ENCODE results near the gene CCR3. TPM values are rescaled to one million over a fixed set of nuclear protein-coding genes. Genes with fewer than 3 reads are reported as not detected.
"Not testable (repeated sequence)": the region's sequence is repeated elsewhere in the genome, so short reads cannot be mapped to it uniquely, and the experiment has no call there.

Gene CCR3
- not detected for total RNA-seq
- long read RNA-seq, result 0 reads

DNA sequence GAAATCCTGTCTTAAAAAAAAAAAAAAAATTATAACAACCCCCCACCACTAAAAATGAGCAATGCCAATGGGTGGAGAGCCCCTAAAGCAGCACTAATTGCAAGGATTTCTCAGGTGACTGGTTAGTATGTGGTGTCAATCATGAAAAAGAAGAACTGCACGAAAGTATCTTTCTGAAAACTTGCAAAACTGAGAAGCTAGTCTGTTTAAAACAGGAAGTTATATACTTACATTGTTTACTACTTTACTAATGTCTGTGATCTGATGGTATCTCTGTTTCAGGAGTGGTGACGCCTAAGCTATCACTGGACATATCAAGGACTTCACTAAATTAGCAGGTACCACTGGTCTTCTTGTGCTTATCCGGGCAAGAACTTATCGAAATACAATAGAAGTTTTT is at the start of gene CCR3:
TSS of gene CCR3 (plus strand) at position 341 of the 400 bp plus-strand sequence. CDS start 22,699 bp downstream, outside the sequence.
- DNase-seq (ENCODE audit: low spot score), result no peak
- intact Hi-C loops (cut with DNase I), result no loop called here

DNA sequence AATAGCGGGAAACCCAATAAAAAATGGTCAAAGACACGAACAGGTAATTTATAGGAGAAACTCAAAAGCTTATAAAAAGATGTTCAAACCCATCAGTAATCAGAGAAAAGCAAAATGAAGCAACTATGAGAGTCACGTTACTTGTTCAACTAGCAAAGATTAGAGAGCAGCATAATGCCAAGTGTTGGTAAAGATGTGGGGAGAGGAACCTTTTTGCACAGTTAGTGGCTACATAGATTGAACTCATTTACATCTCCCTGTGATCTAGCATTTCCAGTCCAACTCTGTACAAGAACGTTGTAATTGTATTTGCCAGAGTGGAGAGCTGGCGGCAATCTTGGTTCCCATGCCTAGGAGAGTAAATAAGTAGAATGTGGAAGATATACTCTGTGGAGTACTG is 49.3 kb upstream of the CCR3 start:
- no peak for DNase-seq (ENCODE audit: low spot score)
- intact Hi-C loops (cut with DNase I), result no loop called here

DNA sequence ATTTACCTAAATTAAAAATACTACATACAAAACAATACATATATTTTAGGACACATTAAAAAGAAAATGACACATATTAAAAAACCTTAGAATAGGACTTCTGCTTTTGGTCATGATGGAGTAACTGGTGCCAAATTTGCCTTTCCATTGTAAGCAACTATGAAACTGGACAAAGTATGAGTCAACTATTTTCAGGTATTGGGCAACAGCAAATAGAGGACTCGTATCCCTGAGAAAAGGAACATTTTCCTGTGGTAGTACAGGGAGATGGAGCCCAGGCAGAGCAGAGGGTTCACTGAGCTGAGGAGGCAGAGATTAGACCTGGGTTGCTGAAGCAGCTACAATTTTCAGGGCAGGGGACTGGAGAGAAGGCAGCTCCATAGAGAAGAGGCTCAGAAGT is 48.8 kb upstream of the CCR3 start:
- intact Hi-C loops (cut with DNase I), result no loop called here
- no peak for DNase-seq (ENCODE audit: low spot score)

- no peak for DNase-seq (ENCODE audit: low spot score)
- intact Hi-C loops (cut with DNase I), result no loop called here
Observed at GRCh38 chr3:46194868-46195553, 47.2 kb upstream of the CCR3 start.

GRCh38 chr3:46196261-46196957 is 45.9 kb upstream of the CCR3 start:
- intact Hi-C loops (cut with DNase I), result no loop called here
- DNase-seq (ENCODE audit: low spot score), result no peak

DNA sequence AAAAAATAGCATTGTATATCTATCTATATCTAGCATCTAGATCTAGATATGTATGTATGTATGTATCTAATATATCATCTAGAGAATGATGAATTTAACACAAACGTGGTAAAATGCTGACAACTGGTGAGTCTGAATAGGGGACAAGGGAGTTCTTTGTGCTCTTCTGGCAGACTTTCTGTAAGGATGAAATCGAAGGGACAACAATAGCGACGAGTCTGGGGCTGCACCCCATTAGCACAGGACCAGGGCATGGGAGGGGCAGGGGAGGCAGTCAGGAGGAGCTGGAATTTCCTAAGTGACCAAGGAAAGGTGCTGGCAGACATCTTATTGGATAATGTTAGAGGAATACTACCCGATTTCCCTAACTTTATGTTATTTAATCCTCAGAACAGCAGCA is 42.0 kb upstream of the CCR3 start:
- no peak for DNase-seq (ENCODE audit: low spot score)
- intact Hi-C loops (cut with DNase I), result no loop called here

- intact Hi-C loops (cut with DNase I), result no loop called here
- no peak for DNase-seq (ENCODE audit: low spot score)
Observed at GRCh38 chr3:46200790-46201189, 41.5 kb upstream of the CCR3 start.

DNA sequence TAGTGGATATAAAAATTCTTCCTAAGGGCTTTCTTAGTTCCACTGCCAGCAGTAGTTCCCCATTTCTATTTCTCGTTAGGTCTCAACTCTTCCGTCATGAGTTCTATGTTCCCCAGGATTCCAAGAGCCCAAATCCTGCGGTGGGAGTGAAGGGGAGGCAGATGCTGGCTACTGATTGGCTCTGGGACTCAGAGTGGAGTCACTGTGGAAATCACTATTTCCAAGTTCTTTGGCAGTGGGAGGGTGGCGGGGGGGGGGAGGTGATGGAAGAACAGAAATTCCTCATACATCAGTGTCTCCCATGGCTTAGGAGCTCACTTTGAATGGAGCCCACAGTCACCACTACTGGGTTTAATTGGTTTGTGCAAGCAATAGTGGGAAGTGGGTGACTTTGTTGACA is 39.7 kb upstream of the CCR3 start:
- no peak for DNase-seq (ENCODE audit: low spot score)
- intact Hi-C loops (cut with DNase I), result no loop called here

DNA sequence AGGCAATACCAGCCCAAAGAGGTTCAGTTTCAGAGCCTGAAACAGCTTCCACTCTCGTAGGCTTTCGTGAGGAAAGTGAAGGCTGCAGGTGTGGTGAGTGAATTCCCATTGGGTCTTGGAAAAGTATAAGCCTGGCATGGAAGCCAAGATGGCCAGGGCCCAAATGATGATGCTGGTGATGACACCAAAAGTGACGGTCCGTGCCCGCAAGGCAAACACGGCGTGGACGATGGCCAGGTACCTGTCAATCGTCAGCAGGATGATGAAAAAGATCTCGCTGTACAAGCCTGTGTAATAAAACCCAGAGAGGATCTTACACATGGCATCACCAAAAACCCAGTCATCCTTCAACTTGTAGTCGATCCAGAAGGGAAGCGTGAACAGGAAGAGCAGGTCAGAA is 38.6 kb upstream of the CCR3 start:
- no peak for DNase-seq (ENCODE audit: low spot score)
- intact Hi-C loops (cut with DNase I), result no loop called here

- intact Hi-C loops (cut with DNase I), result no loop called here
- DNase-seq (ENCODE audit: low spot score), result no peak
Observed at GRCh38 chr3:46205286-46205960, 36.8 kb upstream of the CCR3 start.

DNA sequence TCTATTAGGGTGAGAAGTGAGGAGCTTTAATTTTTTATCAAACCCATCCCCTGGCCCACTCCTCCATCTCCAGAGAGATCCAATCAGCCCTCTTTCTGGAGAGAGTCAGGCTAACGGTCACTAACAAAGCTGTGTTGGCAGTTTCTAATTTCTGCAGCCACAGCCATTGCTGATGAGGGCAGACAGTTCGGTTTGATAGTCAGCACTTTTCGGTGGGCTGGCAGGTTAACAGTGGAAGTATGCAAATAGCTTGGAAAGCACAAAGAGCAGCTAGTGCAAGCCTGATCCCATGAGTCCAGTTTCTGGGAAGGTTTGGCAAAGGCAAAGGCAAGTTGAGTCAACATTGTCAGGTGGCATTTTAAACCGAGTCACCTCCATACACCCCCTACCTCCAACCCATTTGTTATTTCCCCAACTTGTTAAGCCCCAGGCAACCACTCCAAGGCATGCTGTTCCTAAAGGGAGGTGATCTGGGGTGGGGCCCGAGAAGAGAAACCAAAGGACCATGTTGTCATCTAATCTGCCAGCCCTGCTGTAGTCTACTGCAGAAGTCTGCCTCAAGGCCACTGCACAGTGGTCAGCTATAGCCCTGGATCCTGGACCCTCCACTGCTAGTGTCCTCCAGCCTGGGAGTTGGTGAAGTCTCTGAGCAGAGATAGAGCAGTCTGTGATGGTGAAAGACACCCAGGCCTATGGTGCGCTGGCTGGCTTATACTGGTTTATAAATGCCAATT is 35.8 kb upstream of the CCR3 start:
- intact Hi-C loops (cut with DNase I), result no loop called here

DNA sequence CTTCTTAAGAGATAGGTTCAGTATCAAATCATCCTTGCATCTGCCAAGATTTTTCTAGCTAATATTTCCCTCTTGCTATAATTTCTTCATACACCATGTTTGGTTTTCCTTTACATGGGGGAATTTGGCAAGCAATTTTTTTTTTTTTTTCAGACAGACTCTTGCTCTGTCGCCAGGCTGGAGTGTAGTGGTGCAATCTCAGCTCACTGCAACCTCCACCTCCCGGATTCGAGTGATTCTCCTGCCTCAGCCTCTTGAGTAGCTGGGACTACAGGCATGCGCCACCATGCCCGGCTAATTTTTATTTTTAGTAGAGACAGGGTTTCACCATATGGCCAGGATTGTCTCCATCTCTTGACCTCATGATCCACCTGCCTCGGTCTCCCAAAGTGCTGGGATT is 34.7 kb upstream of the CCR3 start:
- DNase-seq (ENCODE audit: low spot score); intact Hi-C loops (cut with DNase I): not testable (repeated sequence)

More for the DNA sequence above, 35.8 kb upstream of the CCR3 start:
- no peak for DNase-seq (ENCODE audit: low spot score)

- intact Hi-C loops (cut with DNase I), result no loop called here
Observed at GRCh38 chr3:46208167-46208704, 34.0 kb upstream of the CCR3 start, which contains the start of gene CCR1. TSS of gene CCR1 (minus strand) at chr3:46208313. CDS start at chr3:46204313, 4,000 bp downstream.

GRCh38 chr3:46209053-46209452 is 33.2 kb upstream of the CCR3 start:
- no peak for DNase-seq (ENCODE audit: low spot score)
- intact Hi-C loops (cut with DNase I), result no loop called here

More at GRCh38 chr3:46208167-46208704, 34.0 kb upstream of the CCR3 start, which contains the start of gene CCR1:
- no peak for DNase-seq (ENCODE audit: low spot score)

DNA sequence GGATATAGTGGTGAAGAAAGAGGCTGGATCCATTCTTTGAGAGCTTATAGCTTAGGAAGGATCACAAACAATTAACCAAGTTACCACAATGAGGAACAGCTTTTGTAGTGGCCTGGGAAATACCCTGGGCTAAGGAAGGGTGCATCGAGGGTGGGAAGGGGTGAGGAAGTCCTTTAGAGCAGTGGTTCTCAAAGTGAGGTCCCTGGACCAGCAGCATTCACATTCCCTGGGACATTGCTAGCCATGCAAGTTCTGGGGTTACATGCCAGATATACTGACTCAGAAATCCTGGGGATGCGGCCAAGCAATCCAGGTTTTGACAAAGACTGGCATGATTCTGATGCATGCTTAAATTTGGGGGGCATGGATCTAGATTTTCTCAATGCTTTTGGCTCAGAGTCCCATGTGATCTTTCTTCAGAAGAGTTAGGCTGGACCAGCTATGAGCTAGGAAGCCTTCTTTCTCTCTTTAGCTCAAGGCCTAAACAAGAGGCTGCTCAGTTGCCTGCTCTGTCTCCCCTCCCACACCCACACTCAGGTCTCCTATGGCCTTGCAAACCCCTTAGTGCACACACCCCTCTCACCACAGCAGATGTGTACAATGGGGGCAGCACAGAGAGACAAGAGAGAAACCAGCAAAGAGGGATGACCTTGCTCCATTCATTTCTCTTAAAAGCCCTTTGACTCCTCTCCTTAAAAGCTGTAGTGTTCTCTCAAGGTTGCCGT is 32.4 kb upstream of the CCR3 start:
- no peak for DNase-seq (ENCODE audit: low spot score)
- intact Hi-C loops (cut with DNase I), result no loop called here

- DNase-seq (ENCODE audit: low spot score), result no peak
- intact Hi-C loops (cut with DNase I), result no loop called here
Observed at GRCh38 chr3:46212101-46212500, 30.2 kb upstream of the CCR3 start.

DNA sequence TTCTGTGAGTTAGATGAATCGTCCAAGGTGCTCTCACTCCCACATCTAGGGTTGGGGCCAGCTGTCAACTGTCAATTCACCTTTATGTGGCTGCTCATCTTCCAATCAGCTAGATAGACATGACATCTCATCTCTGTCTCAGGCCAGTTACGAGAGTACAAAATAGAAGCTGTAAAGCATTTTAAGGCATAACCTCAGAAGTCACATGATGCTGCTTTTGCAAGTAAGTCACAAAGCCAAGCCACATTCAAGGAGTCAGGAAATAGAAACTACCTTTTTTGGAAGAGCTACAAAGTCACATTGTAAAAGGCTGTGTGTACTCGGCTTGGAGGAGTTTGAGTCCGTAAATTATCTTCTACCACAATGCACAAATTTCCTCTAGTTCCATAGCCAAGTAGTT is 29.1 kb upstream of the CCR3 start:
- intact Hi-C loops (cut with DNase I), result no loop called here
- DNase-seq (ENCODE audit: low spot score), result no peak

DNA sequence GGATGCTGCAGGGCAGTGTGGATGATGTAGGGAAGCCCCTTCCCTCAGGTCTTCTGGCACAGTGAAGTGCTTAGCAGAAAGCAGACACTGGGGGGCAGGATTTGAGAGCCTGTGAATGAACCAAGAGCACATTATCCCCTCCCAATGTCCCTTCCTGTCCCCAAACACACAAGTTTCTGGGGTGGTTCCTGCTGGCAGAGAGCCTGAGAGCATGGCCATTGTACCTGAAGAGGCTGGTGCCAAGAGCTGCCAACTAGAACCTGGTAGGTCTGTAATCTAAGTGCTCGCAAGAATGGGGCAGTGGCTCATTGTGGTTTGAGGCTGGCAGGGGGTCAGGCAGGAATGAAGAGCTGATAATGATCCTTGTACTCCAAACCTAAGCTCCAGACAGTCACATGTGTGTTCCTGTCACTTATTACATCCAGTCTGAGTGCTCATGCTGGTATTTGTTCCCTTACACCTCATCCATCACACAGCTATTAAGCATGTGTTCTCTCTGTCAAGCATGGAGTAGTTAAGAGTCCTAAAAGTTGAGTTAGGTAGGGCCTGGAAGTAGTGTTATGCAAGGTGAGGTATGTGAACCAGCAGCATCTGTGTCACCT is 27.4 kb upstream of the CCR3 start:
- no peak for DNase-seq (ENCODE audit: low spot score)
- intact Hi-C loops (cut with DNase I), result no loop called here

Data from cardiac septum (tissue), 1 donor.